ENCODE measurements around the gene PLPP7. TPM values are rescaled to one million over a fixed set of nuclear protein-coding genes. Genes with fewer than 3 reads are reported as not detected.

PLPP7 gene
- total RNA-seq, 2 experiments from 2014 or later, result 0.11 to 0.16 TPM

DNA sequence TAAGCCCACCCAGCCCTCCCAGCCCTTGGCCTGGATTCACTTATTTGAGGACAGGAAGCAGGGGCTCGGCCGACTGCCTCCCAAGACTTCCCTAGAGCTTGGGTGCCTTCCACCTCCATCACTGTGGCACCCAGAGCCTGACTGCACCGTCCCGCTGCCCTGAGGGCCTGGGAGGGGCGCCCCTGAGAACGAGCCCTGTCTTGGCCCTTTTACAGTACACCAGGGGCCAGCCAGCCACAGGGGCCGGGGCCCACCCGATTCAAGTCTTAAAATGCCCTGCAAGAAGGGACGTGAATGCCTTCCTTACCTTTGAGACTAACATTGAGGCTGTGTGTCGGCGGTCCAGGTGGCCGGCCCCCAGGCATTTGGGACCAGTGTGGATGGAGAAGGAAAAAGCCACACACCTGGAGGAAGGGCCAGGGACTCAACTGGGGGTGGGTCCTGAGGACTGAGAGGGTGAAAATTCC, 30.1 kb upstream of the PLPP7 start:
- H3K27ac ChIP-seq (ENCODE audit: low read depth, low read length, poor library complexity, severe bottlenecking), result no peak overlapping the region
- intact Hi-C loops (cut with micrococcal nuclease; ENCODE audit: unreplicated experiment), result no loop called here
- ChIA-PET CTCF (ENCODE audit: unreplicated experiment) (no interaction called here), POLR2A (interaction anchor here (0.8 kb wide), 1 partner anchor 11 kb away, joined by 3 read pairs; no protein-coding TSS in a partner anchor)
- no peak for TF ChIP-seq EZH2phosphoT487 (IDR thresholded peaks at IDR 0.05; ENCODE audit: borderline replicate concordance, low read depth, low read length)
- TF ChIP-seq, protein P1, sequence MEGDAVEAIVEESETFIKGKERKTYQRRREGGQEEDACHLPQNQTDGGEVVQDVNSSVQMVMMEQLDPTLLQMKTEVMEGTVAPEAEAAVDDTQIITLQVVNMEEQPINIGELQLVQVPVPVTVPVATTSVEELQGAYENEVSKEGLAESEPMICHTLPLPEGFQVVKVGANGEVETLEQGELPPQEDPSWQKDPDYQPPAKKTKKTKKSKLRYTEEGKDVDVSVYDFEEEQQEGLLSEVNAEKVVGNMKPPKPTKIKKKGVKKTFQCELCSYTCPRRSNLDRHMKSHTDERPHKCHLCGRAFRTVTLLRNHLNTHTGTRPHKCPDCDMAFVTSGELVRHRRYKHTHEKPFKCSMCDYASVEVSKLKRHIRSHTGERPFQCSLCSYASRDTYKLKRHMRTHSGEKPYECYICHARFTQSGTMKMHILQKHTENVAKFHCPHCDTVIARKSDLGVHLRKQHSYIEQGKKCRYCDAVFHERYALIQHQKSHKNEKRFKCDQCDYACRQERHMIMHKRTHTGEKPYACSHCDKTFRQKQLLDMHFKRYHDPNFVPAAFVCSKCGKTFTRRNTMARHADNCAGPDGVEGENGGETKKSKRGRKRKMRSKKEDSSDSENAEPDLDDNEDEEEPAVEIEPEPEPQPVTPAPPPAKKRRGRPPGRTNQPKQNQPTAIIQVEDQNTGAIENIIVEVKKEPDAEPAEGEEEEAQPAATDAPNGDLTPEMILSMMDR (conservative IDR thresholded peaks at IDR 0.05; ENCODE audit: low read length), result no peak
- no peak overlapping the region for H3K4me3 ChIP-seq (ENCODE audit: low read depth, low read length, poor library complexity, severe bottlenecking)
- no peaks in the 10 kb centered on the region for H3K9me2 ChIP-seq (ENCODE audit: insufficient read depth, low read length)
- no peak for DNase-seq (ENCODE audit: low spot score)
- peaks cover 66% of the 10 kb centered on the region for H3K36me3 ChIP-seq (ENCODE audit: insufficient read depth, low read length)
- no peaks in the 10 kb centered on the region for H4K20me1 ChIP-seq (ENCODE audit: insufficient read depth, low read length)
- H2AFZ ChIP-seq (ENCODE audit: low read length), result no peak overlapping the region
- no TSS peak for BruUV-seq (replicated peaks)
- peaks cover 27% of the 10 kb centered on the region; the same call in 1 of the 2 replicates for H3K79me2 ChIP-seq (ENCODE audit: insufficient read depth, low read depth, low read length)
- no peak overlapping the region for H3K4me2 ChIP-seq (ENCODE audit: low read length)
- H3K9me3 ChIP-seq (ENCODE audit: low read length), result no peaks in the 10 kb centered on the region
- H3K4me1 ChIP-seq (ENCODE audit: insufficient read depth, low read length, poor library complexity, severe bottlenecking), result peaks cover 62% of the 10 kb centered on the region

GRCh38 chr9:131259916-131260597, 29.5 kb upstream of the PLPP7 start:
- Histone ChIP-seq H3K4me2 (ENCODE audit: low read length) (no peak overlapping the region), H3K36me3 (ENCODE audit: insufficient read depth, low read length) (peaks cover 67% of the 10 kb centered on the region), H2AFZ (ENCODE audit: low read length) (no peak overlapping the region), H3K27ac (ENCODE audit: low read depth, low read length, poor library complexity, severe bottlenecking) (no peak overlapping the region), H3K4me1 (ENCODE audit: insufficient read depth, low read length, poor library complexity, severe bottlenecking) (peaks cover 62% of the 10 kb centered on the region), H3K4me3 (ENCODE audit: low read depth, low read length, poor library complexity, severe bottlenecking) (no peak overlapping the region), H4K20me1 (ENCODE audit: insufficient read depth, low read length) (no peaks in the 10 kb centered on the region), H3K9me2 (ENCODE audit: insufficient read depth, low read length) (no peaks in the 10 kb centered on the region), H3K79me2 (ENCODE audit: insufficient read depth, low read depth, low read length) (peaks cover 33% of the 10 kb centered on the region; the same call in 1 of the 2 replicates), H3K9me3 (ENCODE audit: low read length) (no peaks in the 10 kb centered on the region)
- TF ChIP-seq EZH2phosphoT487 (IDR thresholded peaks at IDR 0.05; ENCODE audit: borderline replicate concordance, low read depth, low read length), result no peak
- TF ChIP-seq, protein P1 (conservative IDR thresholded peaks at IDR 0.05; ENCODE audit: low read length), result no peak
- DNase-seq (ENCODE audit: low spot score), result no peak
- BruUV-seq (replicated peaks), result no TSS peak
- intact Hi-C loops (cut with micrococcal nuclease; ENCODE audit: unreplicated experiment), result no loop called here
- POLR2A ChIA-PET, result no interaction called here
- CTCF ChIA-PET (ENCODE audit: unreplicated experiment), result no interaction called here
